GM12864 (cell line): ENCODE measurements around the gene UPF1.

Experiments used
- DNase-seq: peaks from one replicate; pipeline ENCODE4 v3.0.0-alpha.2; 2011; ENCODE audit warnings: low read depth
- H3K4me3 ChIP-seq: 2 replicates; pipeline ENCODE4 v1.5.1; 2011; ENCODE audit warnings: mild to moderate bottlenecking, low read depth, low read length, control low read depth
- TF ChIP-seq, protein P1 (sequence below): IDR thresholded peaks from 2 replicates; pipeline ENCODE4 v1.5.1; 2011; ENCODE audit warnings: low read depth, mild to moderate bottlenecking, moderate library complexity, low read length, control low read depth, inconsistent platforms; ENCODE audit errors: missing control alignments

Gene UPF1

GRCh38 chr19:18840288-18841267 lies 8.8 kb downstream of the UPF1 start:
- H3K4me3 ChIP-seq = no peak overlapping the region
- TF ChIP-seq, protein P1, sequence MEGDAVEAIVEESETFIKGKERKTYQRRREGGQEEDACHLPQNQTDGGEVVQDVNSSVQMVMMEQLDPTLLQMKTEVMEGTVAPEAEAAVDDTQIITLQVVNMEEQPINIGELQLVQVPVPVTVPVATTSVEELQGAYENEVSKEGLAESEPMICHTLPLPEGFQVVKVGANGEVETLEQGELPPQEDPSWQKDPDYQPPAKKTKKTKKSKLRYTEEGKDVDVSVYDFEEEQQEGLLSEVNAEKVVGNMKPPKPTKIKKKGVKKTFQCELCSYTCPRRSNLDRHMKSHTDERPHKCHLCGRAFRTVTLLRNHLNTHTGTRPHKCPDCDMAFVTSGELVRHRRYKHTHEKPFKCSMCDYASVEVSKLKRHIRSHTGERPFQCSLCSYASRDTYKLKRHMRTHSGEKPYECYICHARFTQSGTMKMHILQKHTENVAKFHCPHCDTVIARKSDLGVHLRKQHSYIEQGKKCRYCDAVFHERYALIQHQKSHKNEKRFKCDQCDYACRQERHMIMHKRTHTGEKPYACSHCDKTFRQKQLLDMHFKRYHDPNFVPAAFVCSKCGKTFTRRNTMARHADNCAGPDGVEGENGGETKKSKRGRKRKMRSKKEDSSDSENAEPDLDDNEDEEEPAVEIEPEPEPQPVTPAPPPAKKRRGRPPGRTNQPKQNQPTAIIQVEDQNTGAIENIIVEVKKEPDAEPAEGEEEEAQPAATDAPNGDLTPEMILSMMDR = no peak
- DNase-seq = no peak

GRCh38 chr19:18841400-18841799 lies 9.6 kb downstream of the UPF1 start:
- H3K4me3 ChIP-seq = no peak overlapping the region
- TF ChIP-seq, protein P1 = no peak
- DNase-seq = no peak

DNA sequence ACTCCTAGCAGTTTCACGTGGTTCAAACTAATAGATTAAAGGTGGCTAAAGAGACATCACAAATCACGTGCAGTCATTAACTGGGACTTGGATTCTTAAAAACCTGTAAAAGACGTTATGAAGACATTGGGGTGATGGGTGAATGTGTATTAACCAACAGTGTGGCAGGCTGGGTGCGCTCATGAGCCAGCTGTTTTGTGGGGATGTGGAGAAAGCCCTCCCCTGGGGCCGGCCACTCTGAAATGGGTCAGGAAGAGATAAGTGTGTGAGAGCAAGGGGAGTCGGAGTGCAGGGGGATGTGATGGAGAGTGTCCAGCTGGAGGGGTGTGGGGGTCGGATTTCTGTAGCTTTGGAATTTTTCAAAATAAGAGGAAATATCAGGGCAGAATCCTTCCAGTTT lies 10.4 kb downstream of the UPF1 start:
- H3K4me3 ChIP-seq = no peak overlapping the region
- no peak for DNase-seq
- TF ChIP-seq, protein P1 = no peak

GRCh38 chr19:18843960-18844359 lies 12.2 kb downstream of the UPF1 start:
- TF ChIP-seq, protein P1 = no peak
- DNase-seq = no peak
- H3K4me3 ChIP-seq = no peak overlapping the region

DNA sequence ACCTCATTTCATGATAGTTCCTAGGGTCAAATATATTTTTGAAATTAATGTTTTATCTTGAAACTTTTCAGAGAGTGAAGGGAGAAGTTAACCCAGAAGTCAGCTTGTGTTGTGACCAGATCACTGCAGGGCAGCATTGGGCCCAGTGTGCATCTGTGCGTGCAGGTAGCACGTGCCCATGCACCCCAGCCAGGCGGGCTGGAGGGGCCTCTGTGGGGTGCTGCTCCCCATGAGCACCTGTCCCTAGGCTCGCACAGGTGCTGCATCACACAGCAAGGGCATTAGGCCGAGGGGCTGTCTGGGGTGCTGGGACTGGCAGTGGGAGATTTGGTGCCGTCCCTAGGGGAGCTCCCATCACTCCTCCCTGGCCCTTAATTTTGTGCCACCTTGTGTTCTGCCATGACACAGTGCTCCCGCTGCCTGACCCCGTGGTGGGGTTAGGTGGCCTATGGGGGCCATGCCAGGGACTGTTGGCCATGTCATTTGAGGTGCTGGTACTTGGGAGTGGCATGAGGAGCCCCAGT lies 13.1 kb downstream of the UPF1 start:
- TF ChIP-seq, protein P1 = no peak
- DNase-seq = no peak

GRCh38 chr19:18845961-18846360 lies 14.2 kb downstream of the UPF1 start:
- no peak for DNase-seq
- H3K4me3 ChIP-seq = no peak overlapping the region
- TF ChIP-seq, protein P1 = no peak

More for the DNA sequence above, 13.1 kb downstream of the UPF1 start:
- H3K4me3 ChIP-seq = no peak overlapping the region
